HCT116 (cell line): ENCODE data around the gene LDLRAD4. TPM values are rescaled to one million over a fixed set of nuclear protein-coding genes. Genes with fewer than 3 reads are reported as not detected.

Experiments used
- ATAC-seq: fragments of 200-7000 bp; cut with Tn5 transposase; 2 replicates; pipeline ENCODE4 v1.9.1; 2020; ENCODE audit warnings: mild to moderate bottlenecking, moderate library complexity
- BruUV-seq: library from RNA; stranded (reverse); fragments of 400-500 nt; replicated peaks from 2 replicates; lab custom pipeline; 2021; lab: Mats Ljungman, UMichigan
- CTCF ChIA-PET: fragments of 300-600 bp; sonication (Branson Sonifier 250); formaldehyde crosslinking; loops from one replicate; lab custom pipeline; 2021; ENCODE audit warnings: antibody characterized with exemption; lab: Charles Lee
- POLR2A ChIA-PET: fragments of 300-600, 350-600 bp; sonication (Branson Sonifier 250); formaldehyde crosslinking; loops from one replicate; lab custom pipeline; 2021; ENCODE audit warnings: antibody characterized with exemption; lab: Charles Lee
- RAD21 ChIA-PET, 2 experiments: fragments of 300-600 bp; sonication (Branson Sonifier 250); formaldehyde crosslinking; loops; one replicate each; lab custom pipeline; 2023; ENCODE audit warnings: low total read pairs in 2 of 2; ENCODE audit not compliant: uncharacterized antibody in 2 of 2, unreplicated experiment in 2 of 2, low non-redundant PET in 1 of 2; lab: Charles Lee
- DNase-seq: peaks from one replicate; pipeline ENCODE4 v3.0.0-alpha.2; 2010; ENCODE audit warnings: low read depth, low spot score
- H2AFZ ChIP-seq: fragments of 200-600 bp; shearing (Covaris generic), sonication (generic); 2 replicates; pipeline ENCODE4 v1.6.1; 2017; ENCODE audit warnings: low read depth, mixed run types, mixed read lengths, antibody characterized with exemption, low read length; ENCODE audit not compliant: poor library complexity, severe bottlenecking
- H3K27ac ChIP-seq: 2 replicates; pipeline ENCODE4 v1.5.1; 2012; ENCODE audit warnings: low read depth, low read length
- H3K27me3 ChIP-seq: fragments of 200-600 bp; sonication (generic); 2 replicates; pipeline ENCODE4 v1.6.1; 2016; ENCODE audit warnings: mixed run types, low read length, mixed read lengths; ENCODE audit not compliant: insufficient read depth
- H3K36me3 ChIP-seq, 2 experiments: fragments of 200-500 bp in 1 of 2; fragments of 200-600 bp in 1 of 2; sonication (Bioruptor generic) in 1 of 2; sonication (generic) in 1 of 2; 2 replicates each; pipeline versions ENCODE4 v1.5.1 to v1.6.1; 2014 to 2016; ENCODE audit warnings: low read length in 2 of 2, inconsistent platforms in 1 of 2, mixed read lengths in 1 of 2, mixed run types in 1 of 2; ENCODE audit not compliant: insufficient read depth in 2 of 2, control insufficient read depth in 1 of 2
- H3K4me1 ChIP-seq, 2 experiments: fragments of 200-600 bp in 1 of 2; sonication (generic) in 1 of 2; 2 replicates each; pipeline versions ENCODE4 v1.5.1 to v1.6.1; 2012 to 2017; ENCODE audit warnings: low read length in 2 of 2, inconsistent platforms in 1 of 2, mild to moderate bottlenecking in 1 of 2, mixed read lengths in 1 of 2, mixed run types in 1 of 2, moderate library complexity in 1 of 2; ENCODE audit not compliant: insufficient read depth in 2 of 2, control insufficient read depth in 1 of 2
- H3K4me2 ChIP-seq: fragments of 200-600 bp; sonication (generic); 2 replicates; pipeline ENCODE4 v1.6.1; 2017; ENCODE audit warnings: mixed run types, low read length, mixed read lengths
- H3K4me3 ChIP-seq, 2 experiments: fragments of 200-600 bp in 1 of 2; sonication (generic) in 1 of 2; replicated peaks in 1 of 2; 2 replicates each; pipeline ENCODE4 v1.5.1; 2011 to 2016; ENCODE audit warnings: low read length in 2 of 2, control low read depth in 1 of 2, low read depth in 1 of 2, mild to moderate bottlenecking in 1 of 2, mixed read lengths in 1 of 2, mixed run types in 1 of 2
- H3K79me2 ChIP-seq: fragments of 200-600 bp; sonication (generic); 2 replicates; pipeline ENCODE4 v1.6.1; 2017; ENCODE audit warnings: mild to moderate bottlenecking, mixed run types, low read length, moderate library complexity, mixed read lengths; ENCODE audit not compliant: insufficient read depth
- H3K9ac ChIP-seq: fragments of 200-600 bp; sonication (generic); 2 replicates; pipeline ENCODE4 v1.6.1; 2016; ENCODE audit warnings: low read length, mixed read lengths
- H3K9me2 ChIP-seq: fragments of 200-600 bp; sonication (generic), shearing (Covaris generic); 2 replicates; pipeline ENCODE4 v1.6.1; 2017; ENCODE audit warnings: mixed run types, mild to moderate bottlenecking, moderate library complexity; ENCODE audit not compliant: insufficient read depth
- H3K9me3 ChIP-seq, 2 experiments: fragments of 200-500 bp in 1 of 2; fragments of 200-600 bp in 1 of 2; sonication (Bioruptor generic) in 1 of 2; sonication (generic) in 1 of 2; 2 replicates each; pipeline ENCODE4 v1.6.1; 2014 to 2017; ENCODE audit warnings: low read length in 2 of 2, mixed read lengths in 2 of 2, inconsistent platforms in 1 of 2, low read depth in 1 of 2, mild to moderate bottlenecking in 1 of 2, mixed run types in 1 of 2, moderate library complexity in 1 of 2; ENCODE audit not compliant: control insufficient read depth in 1 of 2, insufficient read depth in 1 of 2
- H4K20me1 ChIP-seq: fragments of 200-600 bp; sonication (generic), shearing (Covaris generic); 2 replicates; pipeline ENCODE4 v1.6.1; 2017; ENCODE audit warnings: mixed run types, mild to moderate bottlenecking, moderate library complexity; ENCODE audit not compliant: insufficient read depth
- ATF3 ChIP-seq: IDR thresholded peaks from 2 replicates; pipeline ENCODE4 v1.6.1; 2012
- CEBPB ChIP-seq: IDR thresholded peaks from 2 replicates; pipeline ENCODE4 v1.6.1; 2012; ENCODE audit warnings: low read depth
- EGR1 ChIP-seq: IDR thresholded peaks from 2 replicates; pipeline ENCODE4 v1.6.1; 2012; ENCODE audit warnings: low read depth
- ELF1 ChIP-seq: IDR thresholded peaks from 2 replicates; pipeline ENCODE4 v1.6.1; 2012; ENCODE audit warnings: low read depth, borderline replicate concordance
- FOSL1 ChIP-seq: IDR thresholded peaks from 2 replicates; pipeline ENCODE4 v1.6.1; 2012; ENCODE audit warnings: low read depth
- JUND ChIP-seq: IDR thresholded peaks from 2 replicates; pipeline ENCODE4 v1.6.1; 2012
- MAX ChIP-seq: IDR thresholded peaks from 2 replicates; pipeline ENCODE4 v1.6.1; 2012
- POLR2A ChIP-seq: IDR thresholded peaks from 2 replicates; pipeline ENCODE4 v1.7.0; 2011; ENCODE audit warnings: borderline replicate concordance; ENCODE audit not compliant: insufficient read depth, insufficient read length; ENCODE audit errors: extremely low read depth
- REST ChIP-seq: IDR thresholded peaks from 2 replicates; pipeline ENCODE4 v1.6.1; 2012; ENCODE audit warnings: low read depth
- SIN3A ChIP-seq: IDR thresholded peaks from 2 replicates; pipeline ENCODE4 v1.6.1; 2012; ENCODE audit warnings: low read depth
- SP1 ChIP-seq: IDR thresholded peaks from 2 replicates; pipeline ENCODE4 v1.6.1; 2012; ENCODE audit warnings: low read depth
- TCF7L2 ChIP-seq: IDR thresholded peaks from 2 replicates; pipeline ENCODE4 v1.7.0; 2011; ENCODE audit warnings: borderline replicate concordance, inconsistent platforms; ENCODE audit not compliant: insufficient read depth, insufficient read length; ENCODE audit errors: extremely low read depth
- ZBTB33 ChIP-seq: IDR thresholded peaks from 2 replicates; pipeline ENCODE4 v1.6.1; 2011; ENCODE audit warnings: mild to moderate bottlenecking, low read length, moderate library complexity; ENCODE audit not compliant: insufficient replicate concordance; ENCODE audit errors: extremely low read depth
- ZFX ChIP-seq: fragments of 450-650 bp; IDR thresholded peaks from 2 replicates; pipeline ENCODE4 v1.6.1; 2017
- ZNF274 ChIP-seq: fragments of 200-500 bp; sonication (Bioruptor generic); IDR thresholded peaks from 2 replicates; pipeline ENCODE4 v1.6.1; 2014; ENCODE audit warnings: mild to moderate bottlenecking, low read depth, low read length, inconsistent platforms
- intact Hi-C: fragments of 100-400 bp; cut with micrococcal nuclease; formaldehyde crosslinking; loops from 2 replicates; pipeline ENCODE4 v1.10.0; 2022
- total RNA-seq: library from RNA; stranded (reverse); gene quantifications from one replicate; pipeline ENCODE4 v1.2.1, GENCODE V29; 2021; ENCODE audit not compliant: unreplicated experiment

LDLRAD4 gene
- total RNA-seq, 1 experiment from 2014 or later, result 1.2 TPM

DNA sequence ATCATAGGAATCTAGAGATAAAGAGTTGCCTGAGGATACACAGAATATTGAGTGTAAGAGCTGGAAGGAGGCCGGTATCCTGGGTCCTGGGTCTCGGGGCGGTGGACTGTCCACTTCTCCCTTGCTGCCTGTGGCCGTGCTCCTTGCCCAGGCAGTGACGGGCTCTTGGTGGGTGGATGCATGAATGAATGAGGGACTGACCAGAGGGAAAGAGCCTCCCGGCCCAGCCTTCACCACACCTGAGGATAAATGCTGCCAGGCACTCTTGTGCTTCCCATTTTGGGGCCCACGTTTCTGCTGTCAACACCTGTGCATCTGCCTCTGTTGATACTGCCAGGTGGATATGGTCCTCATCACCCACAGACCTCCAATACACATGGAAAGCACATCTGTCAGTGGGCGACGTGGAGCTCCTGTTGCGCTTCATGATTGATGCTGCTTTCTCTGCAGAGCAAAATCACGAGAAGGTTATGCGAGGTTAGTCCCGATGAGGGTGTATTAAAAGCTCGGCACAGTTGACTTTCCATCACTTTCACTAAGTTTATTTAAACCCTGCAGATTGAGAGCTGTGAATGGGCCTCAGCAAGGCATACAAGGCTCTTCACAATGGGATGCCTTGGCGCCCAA is 211.4 kb downstream of the LDLRAD4 start:
- Histone ChIP-seq H3K79me2 (no peaks in the 10 kb centered on the region), H3K9me2 (no peaks in the 10 kb centered on the region), H3K27ac (no peak overlapping the region), H3K9ac (no peak overlapping the region), H3K4me3 (no peak overlapping the region), H3K36me3 (no peaks in the 10 kb centered on the region), H3K9me3 (no peaks in the 10 kb centered on the region), H4K20me1 (no peaks in the 10 kb centered on the region), H3K4me1 (peaks cover 0 to 2% of the 10 kb centered on the region in 2 experiments; a peak in 1 of 4 replicates), H3K4me2 (no peak overlapping the region), H3K27me3 (no peaks in the 10 kb centered on the region)
- BruUV-seq, result no TSS peak
- no peak for ATAC-seq
- intact Hi-C loops, result no loop called here
- POLR2A ChIA-PET, result no interaction called here
- CTCF ChIA-PET, result no interaction called here
- RAD21 ChIA-PET, result no interaction called here
- DNase-seq, result no peak
- no peak for TF ChIP-seq EGR1
- TF ChIP-seq SIN3A, result no peak
- no peak for TF ChIP-seq MAX
- TF ChIP-seq, all 23 proteins: peak for 0
- H2AFZ ChIP-seq, result no peak overlapping the region

GRCh38 chr18:13430663-13431062 is 212.1 kb downstream of the LDLRAD4 start:
- DNase-seq (no peak), ATAC-seq (no peak)
- H3K36me3 ChIP-seq, result no peaks in the 10 kb centered on the region
- no peak overlapping the region for H3K4me2 ChIP-seq
- ChIA-PET POLR2A (no interaction called here), CTCF (no interaction called here), RAD21 (no interaction called here)
- H3K9me2 ChIP-seq, result no peaks in the 10 kb centered on the region
- no peaks in the 10 kb centered on the region for H3K79me2 ChIP-seq
- H2AFZ ChIP-seq, result no peak overlapping the region
- H3K27ac ChIP-seq, result no peak overlapping the region
- H3K9me3 ChIP-seq, result no peaks in the 10 kb centered on the region
- H3K27me3 ChIP-seq, result no peaks in the 10 kb centered on the region
- no peaks in the 10 kb centered on the region for H4K20me1 ChIP-seq
- H3K4me3 ChIP-seq, result no peak overlapping the region
- intact Hi-C loops, result no loop called here
- H3K9ac ChIP-seq, result no peak overlapping the region
- peaks cover 0 to 2% of the 10 kb centered on the region in 2 experiments; a peak in 1 of 4 replicates for H3K4me1 ChIP-seq
- no TSS peak for BruUV-seq
- TF ChIP-seq FOSL1, result no peak
- TF ChIP-seq REST, result no peak
- TF ChIP-seq ZFX, result no peak
- no peak for TF ChIP-seq SP1
- no peak for TF ChIP-seq CEBPB
- no peak for TF ChIP-seq MAX
- no peak for TF ChIP-seq ZBTB33
- no peak for TF ChIP-seq ZNF274
- TF ChIP-seq ELF1, result no peak
- TF ChIP-seq SIN3A, result no peak
- TF ChIP-seq JUND, result no peak
- no peak for TF ChIP-seq ATF3
- no peak for TF ChIP-seq TCF7L2
- TF ChIP-seq POLR2A, result no peak
